DND-41 (cell line): Measurements from ENCODE around the gene SLC25A51.

Experiments used
- ATAC-seq: fragments of 200-7000 bp; cut with Tn5 transposase; 3 replicates; pipeline ENCODE4 v1.9.1; 2021; ENCODE audit warnings: low read depth; ENCODE audit not compliant: insufficient read depth
- DNase-seq: peaks from one replicate; pipeline ENCODE4 v3.0.0-alpha.2; 2020
- H2AFZ ChIP-seq: 2 replicates; pipeline ENCODE4 v1.6.0; 2012; ENCODE audit warnings: low read depth, low read length
- H3K27ac ChIP-seq: 2 replicates; pipeline ENCODE4 v1.5.1; 2012; ENCODE audit warnings: low read length, inconsistent platforms
- H3K27me3 ChIP-seq: fragments of 200-600 bp; sonication (generic); 2 replicates; pipeline ENCODE4 v1.6.0; 2012; ENCODE audit warnings: low read length, mild to moderate bottlenecking, inconsistent platforms; ENCODE audit not compliant: insufficient read depth, poor library complexity
- H3K36me3 ChIP-seq: 2 replicates; pipeline ENCODE4 v1.5.1; 2012; ENCODE audit warnings: low read length, inconsistent platforms; ENCODE audit not compliant: insufficient read depth
- H3K4me1 ChIP-seq: 2 replicates; pipeline ENCODE4 v1.5.1; 2012; ENCODE audit warnings: mild to moderate bottlenecking, low read length; ENCODE audit not compliant: insufficient read depth
- H3K4me2 ChIP-seq: 2 replicates; pipeline ENCODE4 v1.6.0; 2012; ENCODE audit warnings: mild to moderate bottlenecking, moderate library complexity, low read length, inconsistent platforms; ENCODE audit not compliant: insufficient read depth
- H3K4me3 ChIP-seq, 2 experiments: fragments of 200-600 bp in 1 of 2; shearing (Covaris generic) in 1 of 2; 2 replicates each; pipeline ENCODE4 v1.5.1; 2012 to 2016; ENCODE audit warnings: inconsistent platforms in 2 of 2, low read length in 2 of 2, mild to moderate bottlenecking in 2 of 2, low read depth in 1 of 2, moderate library complexity in 1 of 2
- H3K79me2 ChIP-seq: 2 replicates; pipeline ENCODE4 v1.6.0; 2012; ENCODE audit warnings: low read length, inconsistent platforms; ENCODE audit not compliant: insufficient read depth
- H3K9ac ChIP-seq: 2 replicates; pipeline ENCODE4 v1.6.0; 2012; ENCODE audit warnings: low read depth, mild to moderate bottlenecking, inconsistent platforms, low read length, moderate library complexity
- H3K9me3 ChIP-seq: 2 replicates; pipeline ENCODE4 v1.5.1; 2012; ENCODE audit warnings: low read length, moderate library complexity, mild to moderate bottlenecking, inconsistent platforms; ENCODE audit not compliant: insufficient read depth, severe bottlenecking
- H4K20me1 ChIP-seq: 2 replicates; pipeline ENCODE4 v1.6.0; 2012; ENCODE audit warnings: low read length; ENCODE audit not compliant: insufficient read depth
- CTCF ChIP-seq: IDR thresholded peaks from 2 replicates; pipeline ENCODE4 v1.5.1; 2012; ENCODE audit warnings: borderline replicate concordance, low read length, moderate library complexity, mild to moderate bottlenecking; ENCODE audit not compliant: poor library complexity, severe bottlenecking; ENCODE audit errors: extremely low read depth
- EZH2 ChIP-seq: IDR thresholded peaks from 3 replicates; pipeline ENCODE4 v1.6.1; 2012; ENCODE audit warnings: borderline replicate concordance, low read depth, mild to moderate bottlenecking, moderate library complexity, low read length, inconsistent platforms; ENCODE audit not compliant: severe bottlenecking

SLC25A51 gene

GRCh38 chr9:37923118-37923795 is 19.3 kb upstream of the SLC25A51 start:
- no peak overlapping the region for H3K4me2 ChIP-seq
- no peak overlapping the region for H3K9ac ChIP-seq
- H4K20me1 ChIP-seq, result no peaks in the 10 kb centered on the region; the same call in 1 of the 2 replicates
- H3K79me2 ChIP-seq, result no peaks in the 10 kb centered on the region
- H2AFZ ChIP-seq, result no peak overlapping the region
- H3K4me3 ChIP-seq, result no peak overlapping the region
- TF ChIP-seq CTCF (no peak), EZH2 (no peak)
- H3K27me3 ChIP-seq, result no peaks in the 10 kb centered on the region
- DNase-seq (no peak), ATAC-seq (no peak)
- H3K4me1 ChIP-seq, result peaks cover 7% of the 10 kb centered on the region
- H3K9me3 ChIP-seq, result no peaks in the 10 kb centered on the region
- no peak overlapping the region for H3K27ac ChIP-seq
- no peaks in the 10 kb centered on the region for H3K36me3 ChIP-seq

DNA sequence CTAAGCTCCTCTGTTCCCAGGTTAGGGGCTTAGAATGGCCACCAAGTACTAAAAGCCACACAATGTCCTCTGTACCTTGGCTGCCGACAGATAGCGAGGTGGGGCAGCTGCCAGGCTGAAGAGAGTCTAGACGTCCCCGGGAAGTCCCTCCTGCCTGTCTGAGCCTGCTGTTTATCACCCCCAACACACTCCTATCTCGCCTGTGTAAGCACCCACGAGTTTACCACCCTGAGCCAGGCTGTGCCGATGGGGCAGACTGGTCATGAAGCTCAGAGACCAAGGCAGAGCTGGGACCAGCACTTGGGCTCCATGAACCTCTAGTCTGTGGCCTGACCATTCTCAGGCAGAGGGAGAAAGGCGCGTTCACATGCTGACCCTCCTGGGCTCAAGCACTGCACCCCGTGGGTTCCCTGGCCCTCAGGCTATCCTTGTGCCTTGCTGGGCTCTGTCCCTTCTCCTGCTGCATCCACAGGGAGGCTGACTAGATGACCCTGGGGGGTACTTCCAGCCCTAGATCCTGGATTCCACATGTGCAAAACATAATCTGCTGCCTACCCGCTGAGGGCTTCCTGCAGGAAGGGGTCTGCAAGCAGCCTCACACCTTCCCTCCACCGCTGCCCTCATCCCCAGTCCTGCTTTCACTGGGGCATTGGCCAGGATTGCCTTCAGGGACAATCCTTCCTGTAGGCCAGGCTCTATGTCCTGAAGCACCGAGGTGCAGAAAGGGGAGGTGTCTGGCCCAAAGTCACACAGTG is 18.6 kb upstream of the SLC25A51 start:
- H3K79me2 ChIP-seq, result no peaks in the 10 kb centered on the region
- no peak overlapping the region for H3K4me2 ChIP-seq

GRCh38 chr9:37921546-37922300 is 17.8 kb upstream of the SLC25A51 start:
- H3K9me3 ChIP-seq, result no peaks in the 10 kb centered on the region
- H3K27ac ChIP-seq, result no peak overlapping the region
- H4K20me1 ChIP-seq, result no peaks in the 10 kb centered on the region
- no peaks in the 10 kb centered on the region for H3K79me2 ChIP-seq
- TF ChIP-seq CTCF (no peak), EZH2 (no peak)
- no peak overlapping the region for H3K4me2 ChIP-seq
- no peak overlapping the region for H3K9ac ChIP-seq
- DNase-seq (no peak), ATAC-seq (no peak)
- no peak overlapping the region for H2AFZ ChIP-seq
- H3K4me1 ChIP-seq, result peaks cover under 1% of the 10 kb centered on the region; the same call in 1 of the 2 replicates
- H3K4me3 ChIP-seq, result no peak overlapping the region
- no peaks in the 10 kb centered on the region for H3K36me3 ChIP-seq
- H3K27me3 ChIP-seq, result no peaks in the 10 kb centered on the region

More for the DNA sequence above, 18.6 kb upstream of the SLC25A51 start:
- Histone ChIP-seq H3K27me3 (no peaks in the 10 kb centered on the region), H3K9ac (no peak overlapping the region), H3K27ac (no peak overlapping the region), H3K4me3 (no peak overlapping the region), H3K9me3 (no peaks in the 10 kb centered on the region), H3K36me3 (no peaks in the 10 kb centered on the region), H3K4me1 (peaks cover 7% of the 10 kb centered on the region), H4K20me1 (no peaks in the 10 kb centered on the region), H2AFZ (no peak overlapping the region)
- TF ChIP-seq EZH2, result no peak
- TF ChIP-seq CTCF, result no peak
- no peak for DNase-seq
- ATAC-seq, result no peak
